Measurements from ENCODE around the gene TK1. TPM values are rescaled to one million over a fixed set of nuclear protein-coding genes. Genes with fewer than 3 reads are reported as not detected.
"Not testable (repeated sequence)": the region's sequence is repeated elsewhere in the genome, so short reads cannot be mapped to it uniquely, and the experiment has no call there.

The TK1 gene
- 3.8 TPM in 2 replicates for total RNA-seq

GRCh38 chr17:78186692-78187595 is at the start of gene TK1, which contains the start of gene AFMID:
Gene TK1 (minus strand): TSS chr17:78187052. CDS start chr17:78186994, 58 bp downstream.
Gene AFMID (plus strand): TSS chr17:78187362. CDS start chr17:78187371, 9 bp downstream.
- POLR2A ChIA-PET: interaction anchor here (0.5 to 33.1 kb wide), 5 partner anchors 11 to 71 kb away, joined by 3 to 2404 read pairs (median 3); partner anchors contain the start of genes C17orf99, SYNGR2, TMC6 and TMC8
- Mint-ChIP-seq H3K4me3 (peak within 1 kb of the TSS; percentile 85), H3K9me3 (no peaks in the 10 kb centered on the region), H3K4me1 (peaks cover 18% of the 10 kb centered on the region), H3K36me3 (ENCODE audit: low read depth) (peaks cover 1% of the 10 kb centered on the region), H3K27ac (peak within 1 kb of the TSS; percentile 54), H3K27me3 (no peaks in the 10 kb centered on the region)
- ATAC-seq (ENCODE audit: low read depth) (peak; percentile 96), DNase-seq (peak; percentile 83)
- intact Hi-C loops (cut with micrococcal nuclease): loop anchor here (1.0 to 2.0 kb wide), 2 partner anchors 74 to 173 kb away; partner anchors contain the start of gene SOCS3
- CTCF ChIA-PET: interaction anchor here (0.8 to 2.1 kb wide), 6 partner anchors 9 to 102 kb away, joined by 3 to 9 read pairs (median 4); no protein-coding TSS in a partner anchor
- TF ChIP-seq CTCF (IDR thresholded peaks at IDR 0.05): no peak

- ChIA-PET CTCF (no interaction called here), POLR2A (interaction anchor here (0.7 kb wide), 1 partner anchor 116 kb away, joined by 3 read pairs; no protein-coding TSS in a partner anchor)
- Mint-ChIP-seq H3K9me3 (no peaks in the 10 kb centered on the region), H3K4me3 (no peak overlapping the region), H3K4me1 (peaks cover 24% of the 10 kb centered on the region), H3K27me3 (peaks cover 14% of the 10 kb centered on the region), H3K36me3 (ENCODE audit: low read depth) (no peaks in the 10 kb centered on the region), H3K27ac (no peak overlapping the region)
- DNase-seq (no peak), ATAC-seq (ENCODE audit: low read depth) (no peak)
- no peak for TF ChIP-seq CTCF (IDR thresholded peaks at IDR 0.05)
- intact Hi-C loops (cut with micrococcal nuclease): no loop called here
Measured at GRCh38 chr17:78235885-78236284, 49.0 kb upstream of the TK1 start.

GRCh38 chr17:78235022-78235421 is 48.2 kb upstream of the TK1 start:
- H3K27me3 Mint-ChIP-seq: peaks cover 19% of the 10 kb centered on the region
- peaks cover 25% of the 10 kb centered on the region for H3K4me1 Mint-ChIP-seq
- H3K36me3 Mint-ChIP-seq (ENCODE audit: low read depth); H3K9me3 Mint-ChIP-seq; intact Hi-C loops (cut with micrococcal nuclease); H3K4me3 Mint-ChIP-seq; CTCF ChIA-PET; ATAC-seq (ENCODE audit: low read depth); POLR2A ChIA-PET; DNase-seq; H3K27ac Mint-ChIP-seq: not testable (repeated sequence)

GRCh38 chr17:78234261-78234865 is 47.5 kb upstream of the TK1 start:
- DNase-seq (no peak), ATAC-seq (ENCODE audit: low read depth) (no peak)
- CTCF ChIA-PET: no interaction called here
- Mint-ChIP-seq H3K4me1 (peaks cover 19% of the 10 kb centered on the region), H3K9me3 (no peaks in the 10 kb centered on the region), H3K27ac (no peak overlapping the region), H3K27me3 (peaks cover 19% of the 10 kb centered on the region), H3K36me3 (ENCODE audit: low read depth) (no peaks in the 10 kb centered on the region), H3K4me3 (no peak overlapping the region)
- POLR2A ChIA-PET: no interaction called here
- intact Hi-C loops (cut with micrococcal nuclease): no loop called here
- no peak for TF ChIP-seq CTCF (IDR thresholded peaks at IDR 0.05)

- no peak for TF ChIP-seq CTCF (IDR thresholded peaks at IDR 0.05)
- H3K9me3 Mint-ChIP-seq: no peaks in the 10 kb centered on the region
- H3K27ac Mint-ChIP-seq: no peak overlapping the region
- intact Hi-C loops (cut with micrococcal nuclease): no loop called here
- ATAC-seq (ENCODE audit: low read depth): no peak
- DNase-seq: no peak
- H3K4me1 Mint-ChIP-seq: peaks cover 13% of the 10 kb centered on the region
- H3K36me3 Mint-ChIP-seq (ENCODE audit: low read depth): no peaks in the 10 kb centered on the region
- POLR2A ChIA-PET: no interaction called here
- CTCF ChIA-PET: no interaction called here
- no peak overlapping the region for H3K4me3 Mint-ChIP-seq
- peaks cover 19% of the 10 kb centered on the region for H3K27me3 Mint-ChIP-seq
Measured at GRCh38 chr17:78233678-78234077, 46.8 kb upstream of the TK1 start.
